PC-3 (cell line): ENCODE data around the gene NIBAN1. TPM values are rescaled to one million over a fixed set of nuclear protein-coding genes. Genes with fewer than 3 reads are reported as not detected.

Source experiments
- ATAC-seq: fragments of 200-7000 bp; cut with Tn5 transposase; 2 replicates; pipeline ENCODE4 v1.9.1; 2020; ENCODE audit warnings: mild to moderate bottlenecking, moderate library complexity
- BruUV-seq: library from RNA; stranded (reverse); fragments of 400-500 nt; replicated peaks from 2 replicates; lab custom pipeline; 2021; lab: Mats Ljungman, UMichigan
- CTCF ChIA-PET: fragments of 300-600 bp; sonication (Branson Sonifier 250); formaldehyde crosslinking; loops from one replicate; lab custom pipeline; 2022; ENCODE audit warnings: antibody characterized with exemption; lab: Charles Lee
- POLR2A ChIA-PET: fragments of 300-600 bp; sonication (Branson Sonifier 250); formaldehyde crosslinking; loops from one replicate; lab custom pipeline; 2022; ENCODE audit warnings: antibody characterized with exemption; ENCODE audit not compliant: unreplicated experiment; lab: Charles Lee
- DNase-seq: peaks from one replicate; pipeline ENCODE4 v3.0.0-alpha.2; 2015
- H2AFZ ChIP-seq: fragments of 300-600 bp; sonication (generic); 2 replicates; pipeline ENCODE4 v1.6.0; 2016; ENCODE audit warnings: antibody characterized with exemption, low read length
- H3F3A ChIP-seq: fragments of 300-600 bp; sonication (generic); one replicate; pipeline ENCODE4 v1.6.0; 2017; ENCODE audit warnings: antibody characterized with exemption, low read length, control low read depth, mild to moderate bottlenecking; ENCODE audit not compliant: unreplicated experiment
- H3K27ac ChIP-seq: fragments of 300-600 bp; sonication (generic); 2 replicates; pipeline ENCODE4 v1.5.1; 2016; ENCODE audit warnings: mild to moderate bottlenecking, low read length
- H3K27me3 ChIP-seq: fragments of 300-600 bp; sonication (generic); 2 replicates; pipeline ENCODE4 v1.6.1; 2016; ENCODE audit warnings: low read length, mixed read lengths
- H3K36me3 ChIP-seq: fragments of 300-600 bp; sonication (generic); 2 replicates; pipeline ENCODE4 v1.6.1; 2016; ENCODE audit warnings: low read depth, mixed run types, low read length, mixed read lengths
- H3K4me1 ChIP-seq: fragments of 300-600 bp; sonication (generic); 2 replicates; pipeline ENCODE4 v1.5.1; 2016; ENCODE audit warnings: low read length; ENCODE audit not compliant: insufficient read depth
- H3K4me2 ChIP-seq: fragments of 300-600 bp; sonication (generic); 2 replicates; pipeline ENCODE4 v1.6.0; 2016; ENCODE audit warnings: low read length
- H3K4me3 ChIP-seq: fragments of 300-600 bp; sonication (generic); 2 replicates; pipeline ENCODE4 v1.5.1; 2016; ENCODE audit warnings: mild to moderate bottlenecking, low read length, mixed read lengths
- H3K79me2 ChIP-seq: fragments of 300-600 bp; sonication (generic); 2 replicates; pipeline ENCODE4 v1.6.1; 2017; ENCODE audit warnings: low read length, mixed read lengths
- H3K9ac ChIP-seq: fragments of 300-600 bp; sonication (generic); 2 replicates; pipeline ENCODE4 v1.6.0; 2016; ENCODE audit warnings: mild to moderate bottlenecking, low read length
- H3K9me2 ChIP-seq: fragments of 300-600 bp; sonication (generic); replicated peaks from 2 replicates; pipeline ENCODE4 v1.6.1; 2016; ENCODE audit warnings: mixed run types, low read length, mixed read lengths
- H3K9me3 ChIP-seq: fragments of 300-600 bp; sonication (generic); 2 replicates; pipeline ENCODE4 v1.6.1; 2016; ENCODE audit warnings: low read length, mixed read lengths
- H4K20me1 ChIP-seq: fragments of 300-600 bp; sonication (generic); 2 replicates; pipeline ENCODE4 v1.6.1; 2016; ENCODE audit warnings: low read length, mixed read lengths
- CTCF ChIP-seq: fragments of 300-600 bp; sonication (generic); conservative IDR thresholded peaks from 2 replicates; pipeline ENCODE4 v1.5.1; 2017; ENCODE audit warnings: antibody characterized with exemption, low read depth, mild to moderate bottlenecking, low read length
- EZH2 ChIP-seq: fragments of 300-600 bp; sonication (generic); IDR thresholded peaks from one replicate; pipeline ENCODE4 v1.6.1; 2017; ENCODE audit warnings: antibody characterized with exemption, mild to moderate bottlenecking, low read length; ENCODE audit not compliant: unreplicated experiment
- EZH2phosphoT487 ChIP-seq: fragments of 300-600 bp; sonication (generic); IDR thresholded peaks from 2 replicates; pipeline ENCODE4 v1.6.1; 2018; ENCODE audit warnings: mild to moderate bottlenecking, antibody characterized with exemption, low read length, borderline replicate concordance
- intact Hi-C: fragments of 100-400 bp; cut with micrococcal nuclease; formaldehyde crosslinking; loops from 2 replicates; pipeline ENCODE4 v1.9.0; 2023
- total RNA-seq: library from RNA; depleted of rRNA; stranded (reverse); fragments of >200 nt; gene quantifications from 2 replicates; pipeline ENCODE4 v1.2.3, GENCODE V29; 2014

NIBAN1 gene
- total RNA-seq, 1 experiment from 2014 or later, result 6.9 TPM

GRCh38 chr1:184990204-184990603, 15.9 kb upstream of the NIBAN1 start:
- no peak overlapping the region for H3K9ac ChIP-seq
- ChIA-PET CTCF (no interaction called here), POLR2A (no interaction called here)
- H2AFZ ChIP-seq, result no peak overlapping the region
- no peaks in the 10 kb centered on the region for H3K27me3 ChIP-seq
- no peak overlapping the region for H3K4me2 ChIP-seq
- ATAC-seq, result no peak
- no peak overlapping the region for H3K4me3 ChIP-seq
- no peak for TF ChIP-seq EZH2phosphoT487
- TF ChIP-seq EZH2, result no peak
- TF ChIP-seq CTCF, result no peak
- no peaks in the 10 kb centered on the region for H4K20me1 ChIP-seq
- H3F3A ChIP-seq, result no peaks in the 10 kb centered on the region
- no peaks in the 10 kb centered on the region for H3K79me2 ChIP-seq
- no peak for DNase-seq
- no peaks in the 10 kb centered on the region for H3K4me1 ChIP-seq
- H3K27ac ChIP-seq, result no peak overlapping the region
- BruUV-seq, result no TSS peak
- intact Hi-C loops, result no loop called here
- H3K36me3 ChIP-seq, result no peaks in the 10 kb centered on the region
- H3K9me2 ChIP-seq, result no peaks in the 10 kb centered on the region
- H3K9me3 ChIP-seq, result 0 out of 2 replicates have a peak, but pooled peaks cover 4% of the 10 kb centered on the region

- DNase-seq (no peak), ATAC-seq (no peak)
- Histone ChIP-seq H3K9me2 (no peaks in the 10 kb centered on the region), H3K9me3 (no peaks in the 10 kb centered on the region), H3K4me3 (no peak overlapping the region), H2AFZ (no peak overlapping the region), H3K36me3 (no peaks in the 10 kb centered on the region), H3K9ac (no peak overlapping the region), H4K20me1 (no peaks in the 10 kb centered on the region), H3K79me2 (no peaks in the 10 kb centered on the region), H3F3A (no peaks in the 10 kb centered on the region), H3K4me1 (no peaks in the 10 kb centered on the region), H3K27me3 (no peaks in the 10 kb centered on the region), H3K27ac (no peak overlapping the region), H3K4me2 (no peak overlapping the region)
- CTCF ChIA-PET, result no interaction called here
- intact Hi-C loops, result loop anchor here (5.0 kb wide), 2 partner anchors 169 to 709 kb away; partner anchors contain the start of genes SWT1 and TRMT1L
- POLR2A ChIA-PET, result no interaction called here
- BruUV-seq, result no TSS peak
- no peak for TF ChIP-seq EZH2
- TF ChIP-seq EZH2phosphoT487, result no peak
- no peak for TF ChIP-seq CTCF
Measured at GRCh38 chr1:184988506-184988905, 14.2 kb upstream of the NIBAN1 start.

- intact Hi-C loops, result loop anchor here (2.0 to 5.0 kb wide), 3 partner anchors 170 to 710 kb away; partner anchors contain the start of genes SWT1 and TRMT1L
- no peak overlapping the region for H3K4me3 ChIP-seq
- no peaks in the 10 kb centered on the region for H4K20me1 ChIP-seq
- H2AFZ ChIP-seq, result no peak overlapping the region
- no peaks in the 10 kb centered on the region for H3F3A ChIP-seq
- ChIA-PET POLR2A (no interaction called here), CTCF (interaction anchor here (1.4 kb wide), 1 partner anchor 182 kb away, joined by 8 read pairs; no protein-coding TSS in a partner anchor)
- H3K9ac ChIP-seq, result no peak overlapping the region
- no peaks in the 10 kb centered on the region for H3K9me3 ChIP-seq
- H3K4me2 ChIP-seq, result no peak overlapping the region
- DNase-seq, result no peak
- ATAC-seq, result no peak
- no peaks in the 10 kb centered on the region for H3K27me3 ChIP-seq
- no TSS peak for BruUV-seq
- no peaks in the 10 kb centered on the region for H3K9me2 ChIP-seq
- TF ChIP-seq EZH2phosphoT487 (no peak), EZH2 (no peak), CTCF (no peak)
- H3K27ac ChIP-seq, result no peak overlapping the region
- no peaks in the 10 kb centered on the region for H3K79me2 ChIP-seq
- no peaks in the 10 kb centered on the region for H3K4me1 ChIP-seq
- H3K36me3 ChIP-seq, result no peaks in the 10 kb centered on the region
Measured at GRCh38 chr1:184987696-184988095, 13.4 kb upstream of the NIBAN1 start.
